Right forelimb (tissue), 1 donor: ENCODE data around the gene TMEM100.
A peak's percentile ranks its signal among the peaks of the same experiment; 100 is the strongest.

ENCODE experiments used
- DNase-seq: peaks from one replicate; pipeline ENCODE4 v3.0.0-alpha.2; 2018

The TMEM100 gene, protein sequence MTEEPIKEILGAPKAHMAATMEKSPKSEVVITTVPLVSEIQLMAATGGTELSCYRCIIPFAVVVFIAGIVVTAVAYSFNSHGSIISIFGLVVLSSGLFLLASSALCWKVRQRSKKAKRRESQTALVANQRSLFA

DNA sequence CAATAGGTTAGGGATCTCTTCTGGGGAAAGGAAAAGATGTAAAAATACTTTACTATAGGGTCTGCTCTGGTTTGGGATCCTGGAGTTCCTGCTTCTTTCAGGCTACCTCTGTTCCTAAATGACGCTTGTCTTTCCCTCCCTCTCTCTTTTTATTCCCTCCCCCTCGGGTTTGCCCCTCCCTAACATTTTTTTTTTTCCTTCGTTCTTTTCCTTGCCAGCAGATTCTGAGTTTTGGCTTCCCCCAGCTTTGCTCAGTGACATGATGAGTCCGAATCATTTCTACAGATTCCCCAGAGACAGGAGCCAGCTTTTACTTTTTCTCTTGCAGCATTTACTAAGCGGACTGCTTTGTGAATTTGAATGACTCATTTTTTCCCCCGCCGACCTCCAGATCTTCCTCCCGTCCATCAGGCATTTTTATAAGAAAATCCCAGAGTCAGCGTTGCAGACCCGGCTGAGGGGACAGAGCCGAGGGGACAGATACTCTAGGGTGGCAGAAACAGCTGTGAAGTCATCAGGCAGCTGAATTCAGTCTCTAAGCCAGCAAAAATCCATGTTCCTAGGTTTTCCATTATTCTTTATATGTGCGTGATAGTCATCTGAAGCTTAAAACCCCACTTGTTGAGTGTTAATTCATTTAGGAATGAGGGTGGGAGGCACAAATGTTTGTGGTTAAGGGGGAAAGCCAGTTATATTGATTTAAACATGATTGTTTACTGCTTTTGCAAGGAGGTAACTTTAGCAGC is at the start of gene TMEM100:
TMEM100 (minus strand) TSS at position 123 of the 746 bp plus-strand sequence. CDS start 1,794 bp downstream, outside the sequence.
- DNase-seq, result peak; percentile 67

DNA sequence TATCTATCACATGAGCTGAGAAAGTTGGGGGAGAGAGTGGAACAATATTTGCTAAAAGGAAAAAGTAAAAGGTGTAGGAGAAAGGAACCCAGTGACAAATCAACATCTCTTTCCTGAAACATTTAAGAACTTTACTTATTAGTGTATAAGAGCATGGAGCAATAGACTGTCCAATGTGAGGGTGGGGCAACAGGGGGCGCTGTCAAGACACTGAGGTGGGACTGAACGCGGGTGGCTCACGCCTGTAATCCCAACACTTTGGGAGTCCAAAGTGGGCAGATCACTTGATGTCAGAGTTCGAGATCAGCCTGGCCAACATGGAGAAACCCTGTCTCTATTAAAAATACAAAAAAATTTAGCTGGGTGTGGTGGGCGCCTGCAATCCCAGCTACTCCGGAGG is 49.4 kb upstream of the TMEM100 start:
- DNase-seq, result no peak

DNA sequence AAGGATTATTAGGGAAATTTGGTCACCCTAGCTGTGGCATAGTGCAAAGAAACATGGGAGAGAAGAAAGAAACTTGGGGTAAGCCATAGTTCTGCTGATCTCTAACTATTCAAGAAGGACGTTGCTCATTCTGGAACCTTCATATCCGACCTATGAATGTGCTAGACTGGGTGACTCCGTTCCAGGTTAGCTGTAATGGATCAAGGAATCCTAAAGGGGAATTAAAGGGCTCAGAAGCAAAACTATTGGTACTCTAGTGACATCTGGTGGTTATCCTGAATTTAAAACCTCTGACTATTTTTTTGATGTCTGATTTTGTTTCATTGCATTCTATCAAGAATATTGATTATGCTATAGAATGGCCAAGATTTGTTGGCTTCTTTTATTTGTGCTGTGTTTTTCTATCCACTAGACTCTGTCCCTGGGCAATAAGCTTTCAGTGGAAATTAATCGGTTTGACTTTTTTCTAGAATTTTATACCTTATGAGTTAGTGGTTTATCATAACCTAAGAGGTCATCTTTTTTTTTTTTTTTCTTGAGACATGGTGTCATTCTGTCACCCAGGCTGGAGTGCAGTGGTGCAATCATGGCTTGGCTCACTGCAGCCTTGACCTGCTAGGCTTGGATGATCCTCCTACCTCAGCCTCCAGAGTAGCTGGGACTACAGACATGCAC is 47.7 kb upstream of the TMEM100 start:
- DNase-seq, result no peak

DNA sequence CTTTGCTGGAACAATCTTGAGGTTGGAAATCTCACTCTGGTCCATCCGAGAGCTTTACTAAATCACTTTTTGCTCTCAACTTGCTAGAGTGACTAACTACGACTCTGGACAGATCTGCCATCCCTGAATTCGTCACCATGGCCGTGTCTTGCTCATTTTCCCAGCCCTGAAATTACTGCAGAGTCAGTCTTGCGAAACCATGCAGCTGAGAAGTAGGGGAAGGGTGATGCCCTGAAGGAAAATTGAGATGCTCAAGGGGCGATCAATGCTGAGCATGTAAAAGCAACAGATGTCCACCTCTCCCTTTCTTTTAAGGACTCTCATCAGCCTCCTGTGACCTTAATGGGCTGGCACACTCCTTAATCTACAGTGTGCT is 46.9 kb upstream of the TMEM100 start:
- DNase-seq, result no peak

DNA sequence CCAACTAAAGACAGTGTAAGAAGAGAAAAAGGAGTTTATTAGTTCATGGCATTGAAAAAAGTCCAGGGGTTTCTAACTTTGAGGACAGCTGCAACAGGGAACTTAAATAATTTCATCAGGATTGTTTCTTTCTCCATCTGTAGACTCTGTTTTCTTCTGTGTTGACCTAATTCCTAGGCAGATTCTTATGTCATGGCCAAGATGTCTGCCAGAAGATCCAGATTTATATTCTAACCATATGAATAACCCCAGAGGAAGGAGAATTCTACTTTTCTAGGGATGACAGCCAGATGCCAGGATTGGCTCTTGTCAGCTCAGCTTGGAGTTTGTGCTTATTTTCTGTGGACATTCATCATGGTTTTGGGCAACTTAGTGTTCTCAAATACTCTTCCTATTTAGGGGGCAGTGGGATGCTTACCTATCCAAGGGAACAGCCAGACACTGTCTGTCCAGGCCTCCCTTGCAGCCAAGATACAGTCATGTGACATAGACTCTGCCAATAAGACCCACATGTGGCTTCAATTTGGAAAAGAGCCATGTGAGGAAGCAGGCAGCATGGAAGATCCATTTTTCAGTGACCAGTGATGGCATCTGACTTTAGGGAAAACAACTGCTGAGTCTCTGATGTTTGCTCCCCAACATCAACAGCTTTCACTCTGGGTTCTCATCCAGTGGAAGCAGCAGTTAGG is 46.4 kb upstream of the TMEM100 start:
- DNase-seq, result no peak

DNA sequence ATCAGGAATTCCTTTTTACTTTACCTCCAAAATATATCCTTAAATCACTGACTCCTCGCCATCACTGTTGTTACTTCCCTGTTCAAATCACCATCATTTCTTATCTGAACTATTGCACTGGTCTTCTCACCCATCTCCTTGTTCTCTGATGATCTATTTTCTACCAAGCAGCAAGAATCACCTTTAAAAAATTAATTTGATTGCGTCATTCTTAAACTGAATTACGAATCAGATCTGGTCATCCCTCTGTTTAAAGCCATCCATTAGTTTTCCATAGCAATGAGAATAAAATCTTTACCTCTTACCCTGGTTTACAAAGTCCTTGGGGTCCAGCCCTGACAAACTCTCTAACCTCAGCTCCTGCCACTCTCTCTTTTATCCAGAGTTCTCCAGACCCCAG is 42.8 kb upstream of the TMEM100 start:
- no peak for DNase-seq

DNA sequence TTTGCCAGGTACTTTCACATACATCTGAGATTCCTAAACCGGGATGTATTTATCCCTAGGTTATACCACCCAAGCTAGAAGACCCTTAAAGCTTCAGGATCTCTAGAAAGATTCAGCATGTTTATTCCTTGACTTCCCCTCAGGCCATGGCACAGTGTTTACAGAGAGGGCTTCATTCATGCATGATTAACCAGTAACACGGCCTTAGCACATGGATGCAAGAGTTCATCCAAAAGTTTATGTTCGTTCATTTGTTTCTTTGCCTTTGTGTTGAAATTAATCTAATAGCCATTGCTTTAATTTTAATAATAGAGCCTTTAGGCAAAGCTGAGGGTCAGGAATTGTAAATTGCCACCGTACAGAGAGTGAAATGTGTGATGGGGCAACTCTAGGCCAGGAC is 41.9 kb upstream of the TMEM100 start:
- no peak for DNase-seq

DNA sequence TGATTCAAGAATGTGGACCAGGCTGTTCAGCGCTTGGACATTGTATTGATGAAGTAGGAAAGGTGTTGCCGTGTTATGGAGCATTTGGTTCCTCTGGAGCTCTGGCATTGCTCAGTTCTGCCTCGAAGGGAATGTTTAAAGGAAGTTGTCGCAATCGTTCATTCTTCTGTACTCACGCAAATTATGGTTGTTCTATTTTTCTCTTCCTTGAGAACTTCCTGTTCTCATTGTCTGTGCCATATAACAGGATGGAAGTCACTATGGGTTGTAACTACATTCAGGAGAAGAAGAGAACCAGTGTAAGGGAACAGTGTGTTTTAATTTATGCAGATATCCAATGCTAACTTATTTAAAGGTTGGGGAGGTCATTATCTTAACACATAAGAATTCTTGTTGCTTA is 41.2 kb upstream of the TMEM100 start:
- no peak for DNase-seq

DNA sequence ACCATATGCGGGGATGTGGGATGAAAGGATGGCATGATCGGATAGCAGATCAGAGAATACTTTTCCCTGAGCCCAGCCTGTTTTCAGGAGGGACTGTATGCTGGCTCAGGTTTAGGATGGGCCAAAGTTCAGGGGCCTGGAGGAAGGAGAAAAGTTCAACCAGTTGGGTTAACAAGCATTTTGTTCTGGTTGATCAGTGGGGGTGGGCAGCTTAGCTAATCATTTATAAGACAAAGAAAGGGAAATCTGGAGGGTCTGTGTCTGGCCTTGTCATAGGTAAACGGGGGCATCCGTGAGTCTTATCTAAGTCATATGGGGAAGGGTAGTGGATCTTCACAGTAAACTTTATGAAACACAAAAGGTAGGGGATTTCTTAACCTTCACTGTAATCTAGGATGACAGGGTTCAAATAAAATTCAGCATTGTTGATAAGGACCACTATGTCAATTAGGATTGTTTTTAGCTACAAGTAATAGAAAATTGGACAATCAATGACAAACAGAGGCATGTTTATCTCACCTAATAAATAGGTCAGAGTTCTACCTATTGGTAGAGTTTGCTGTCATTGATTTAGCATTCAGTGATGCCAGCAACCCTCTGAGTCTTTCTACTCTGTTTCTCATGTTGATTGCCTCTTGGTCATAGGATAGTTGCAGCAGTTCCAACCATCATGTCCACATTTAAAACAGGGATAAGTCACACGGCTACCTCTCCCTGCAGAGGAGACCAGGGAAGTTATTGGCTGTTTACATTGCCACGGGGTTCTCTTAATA is 39.6 kb upstream of the TMEM100 start:
- no peak for DNase-seq

DNA sequence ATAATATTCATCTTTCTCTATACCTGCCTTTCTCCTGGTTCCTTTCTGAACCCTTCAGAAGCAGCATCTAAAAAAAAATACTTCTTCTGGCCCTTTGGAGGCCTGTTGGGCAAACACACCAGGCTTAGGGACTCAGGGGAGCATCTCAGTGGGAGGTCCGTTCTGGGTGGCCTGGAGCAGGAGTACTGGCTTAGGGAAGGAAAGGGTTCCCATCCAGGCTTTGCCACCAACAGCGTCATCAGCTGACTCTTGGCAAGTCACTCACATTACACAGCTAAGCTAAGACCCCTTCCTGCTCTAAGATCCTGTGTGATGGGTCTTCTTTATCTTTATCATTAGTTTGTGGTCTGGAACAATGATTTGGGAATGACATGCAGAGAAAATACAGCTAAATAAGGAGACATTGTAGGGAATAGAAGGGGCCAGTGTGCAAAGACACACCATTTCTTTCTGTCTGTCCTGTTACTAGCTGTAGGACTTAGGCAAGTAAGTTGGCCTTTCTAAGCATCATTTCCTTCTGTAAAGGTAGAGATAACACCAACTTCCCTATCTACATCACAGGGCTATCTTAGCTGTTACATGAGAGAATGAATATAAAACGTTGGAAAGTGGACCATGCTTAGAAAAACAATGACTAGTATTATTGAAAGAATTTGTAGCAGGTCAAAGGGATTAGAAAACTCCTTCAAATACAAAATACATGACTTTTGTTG is 38.1 kb upstream of the TMEM100 start:
- DNase-seq, result no peak

DNA sequence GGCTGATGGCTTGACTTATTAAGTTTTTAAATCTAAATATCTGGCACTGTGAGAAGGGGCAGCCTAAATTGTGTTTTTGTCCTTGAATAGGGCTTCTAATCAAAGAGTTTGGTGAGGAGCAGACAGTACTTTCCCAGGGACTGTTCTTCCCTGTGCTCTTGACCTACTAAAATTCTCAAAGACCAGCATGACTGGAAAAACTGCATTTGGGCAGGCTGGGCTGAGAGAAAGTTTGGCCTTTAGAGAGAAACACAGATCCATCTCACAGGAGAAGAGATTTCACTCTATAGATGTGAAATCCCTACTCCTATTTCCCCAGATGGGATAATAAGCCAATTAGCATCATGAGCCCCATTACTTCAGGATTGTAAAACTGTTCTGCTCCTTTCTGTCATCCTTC is 35.5 kb upstream of the TMEM100 start:
- DNase-seq, result no peak

DNA sequence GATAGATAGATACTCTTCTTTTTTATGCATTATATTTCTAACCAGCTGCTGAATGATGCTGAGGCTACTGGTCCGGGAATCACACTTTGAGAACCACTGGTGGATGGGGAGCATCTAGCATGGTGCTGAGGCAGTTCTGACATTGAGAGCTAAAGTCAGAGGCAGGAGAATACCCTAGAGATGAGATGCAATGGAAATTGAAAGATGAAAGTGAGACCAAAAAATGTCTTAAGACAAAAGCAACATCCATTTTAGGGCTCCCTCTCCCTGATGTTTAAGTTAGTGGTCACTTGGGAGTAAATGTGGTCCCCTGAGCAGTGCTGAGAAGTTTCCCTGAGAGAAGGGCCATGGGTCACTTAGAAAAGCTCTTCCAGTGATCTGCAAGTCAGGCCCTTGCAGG is 35.0 kb upstream of the TMEM100 start:
- DNase-seq, result no peak

DNA sequence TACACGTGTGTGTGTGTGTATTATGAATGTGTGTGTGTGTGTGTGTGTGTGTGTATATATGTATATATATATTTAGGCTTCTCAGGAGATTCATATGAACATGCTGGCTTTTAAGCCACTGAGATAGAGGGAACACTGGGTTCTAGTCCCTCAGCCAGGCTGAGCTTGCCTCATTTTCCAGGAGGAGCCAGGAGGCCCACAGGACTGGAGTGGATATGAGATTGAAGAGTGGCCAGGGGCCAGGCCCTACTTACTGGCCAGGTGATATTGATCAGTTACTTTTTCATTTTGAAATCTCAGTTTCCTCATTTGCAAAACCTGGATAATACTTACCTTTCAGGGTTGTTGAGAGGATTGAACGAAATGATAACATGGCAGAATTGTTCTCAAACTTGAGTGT is 34.0 kb upstream of the TMEM100 start:
- DNase-seq, result no peak

DNA sequence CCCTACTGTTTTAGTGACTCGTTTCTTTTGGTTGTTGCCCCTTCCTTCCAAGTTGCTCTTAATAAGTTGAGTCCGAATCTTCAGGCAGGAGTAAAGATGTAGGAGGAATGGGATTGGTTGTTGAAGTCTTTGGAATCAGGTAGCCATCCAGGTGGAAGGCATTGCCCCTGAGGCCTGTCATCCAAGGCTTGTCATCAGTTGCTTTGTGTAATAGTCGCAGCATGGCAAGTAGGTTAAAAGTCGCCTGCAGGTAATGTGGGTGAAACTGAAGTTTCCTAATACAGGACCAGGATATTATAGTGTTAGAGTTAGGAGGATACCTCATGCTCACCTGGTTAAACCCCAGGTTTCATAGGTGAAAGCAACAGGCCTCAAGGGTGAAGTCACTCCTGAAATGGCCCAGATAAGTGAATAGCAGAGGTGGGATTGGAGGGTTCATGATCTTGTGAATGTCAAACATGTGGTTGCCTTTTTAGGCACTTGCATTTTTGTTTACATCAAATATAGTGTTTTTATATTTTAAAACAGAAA is 29.1 kb upstream of the TMEM100 start:
- no peak for DNase-seq

DNA sequence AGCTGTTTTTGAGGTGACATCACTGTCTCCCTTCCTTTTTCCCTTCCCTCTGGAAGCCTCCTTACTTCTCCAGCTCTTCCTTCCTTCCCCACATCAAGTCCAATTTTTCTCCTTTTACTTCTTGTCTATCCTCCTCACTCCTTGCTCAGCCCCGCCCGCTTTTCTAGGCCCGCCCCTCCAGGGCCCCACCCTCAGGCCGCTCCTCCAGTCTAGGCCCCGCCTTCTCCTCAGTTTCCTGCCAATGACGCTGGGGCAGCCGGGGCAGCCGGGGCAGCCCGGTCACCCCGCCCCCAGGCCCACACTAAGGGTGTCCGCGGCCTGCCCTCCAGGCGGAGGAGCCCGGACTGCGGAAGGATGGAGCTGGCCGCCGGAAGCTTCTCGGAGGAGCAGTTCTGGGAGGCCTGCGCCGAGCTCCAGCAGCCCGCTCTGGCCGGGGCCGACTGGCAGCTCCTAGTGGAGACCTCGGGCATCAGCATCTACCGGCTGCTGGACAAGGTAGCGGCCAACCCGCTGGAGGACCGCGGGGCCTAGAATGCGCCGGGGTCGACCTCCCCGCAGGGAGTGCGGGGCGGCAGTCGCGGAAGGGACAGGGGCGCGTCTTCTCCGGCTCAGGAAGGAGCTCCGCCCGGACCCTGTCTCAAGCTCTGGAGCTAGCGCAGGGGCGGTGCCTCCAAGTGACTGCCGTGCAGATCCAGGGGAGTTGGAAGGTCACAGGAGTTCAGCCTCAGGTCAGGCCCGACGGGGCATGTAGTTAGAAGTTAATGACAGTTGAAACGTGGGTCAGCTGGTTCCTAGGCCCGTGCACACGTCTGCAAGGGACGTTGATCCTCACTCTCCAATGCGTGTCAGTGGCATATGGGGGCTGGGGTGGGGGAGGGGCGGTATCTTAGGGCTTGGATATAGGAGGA is 28.3 kb upstream of the TMEM100 start, which contains the start of gene PCTP:
PCTP (plus strand) TSS at position 302 of the 908 bp plus-strand sequence; CDS start at position 355, 53 bp downstream.
- DNase-seq, result peak; percentile 94

DNA sequence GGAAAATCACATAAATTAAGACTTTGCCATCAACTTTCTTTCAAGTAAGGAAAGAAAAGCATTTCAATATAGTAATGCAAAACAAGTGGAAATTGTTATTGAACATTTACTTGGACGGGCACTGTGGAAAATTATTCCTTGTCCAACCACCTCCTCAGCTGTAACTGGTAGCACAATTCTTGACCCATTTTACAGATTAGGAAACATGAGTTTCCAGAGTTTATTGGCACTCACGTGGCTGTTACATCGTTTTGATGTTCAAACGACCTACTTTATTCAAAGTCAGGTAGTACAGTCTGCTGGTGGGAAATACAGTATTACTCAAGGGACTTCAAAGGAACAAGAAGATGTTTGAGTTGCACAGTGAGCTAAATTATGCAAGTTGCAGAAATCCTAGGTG is 27.3 kb upstream of the TMEM100 start:
- no peak for DNase-seq

DNA sequence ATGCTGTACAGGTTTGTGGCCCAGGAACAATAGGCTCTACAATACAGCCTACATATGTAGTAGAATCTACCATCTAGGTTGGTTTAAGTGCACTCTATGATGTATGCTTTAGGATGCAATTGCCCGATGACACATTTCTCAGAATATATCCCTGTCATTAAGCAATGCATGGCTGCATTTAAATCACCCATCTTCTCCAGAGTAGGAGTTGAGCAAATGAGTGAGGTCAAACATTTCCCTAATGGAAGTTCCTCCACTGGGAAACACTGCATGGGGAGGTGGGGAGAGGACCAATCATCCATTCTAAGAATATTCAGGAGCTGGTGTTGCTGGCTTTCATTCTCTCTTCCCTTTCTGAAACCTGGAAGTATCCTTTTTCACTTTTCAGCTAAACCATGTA is 26.2 kb upstream of the TMEM100 start:
- no peak for DNase-seq

DNA sequence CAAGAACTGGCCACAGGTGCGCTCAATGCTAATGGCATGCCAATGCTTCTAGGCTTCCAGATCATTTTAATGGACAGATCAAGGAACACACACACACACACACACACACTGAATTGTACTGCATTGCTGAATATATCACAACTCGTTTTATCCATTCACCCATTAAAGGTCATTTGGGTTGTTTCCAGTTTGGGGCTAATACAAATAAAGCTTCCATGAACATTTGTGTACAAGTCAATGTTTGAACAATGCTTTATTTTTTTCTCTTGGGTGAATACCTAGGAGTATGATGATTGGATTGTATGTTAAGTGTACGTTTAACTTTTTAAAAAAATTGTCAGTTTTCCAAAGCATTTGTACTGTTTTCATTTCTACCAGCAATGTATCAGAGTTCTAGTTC is 24.5 kb upstream of the TMEM100 start:
- no peak for DNase-seq

DNA sequence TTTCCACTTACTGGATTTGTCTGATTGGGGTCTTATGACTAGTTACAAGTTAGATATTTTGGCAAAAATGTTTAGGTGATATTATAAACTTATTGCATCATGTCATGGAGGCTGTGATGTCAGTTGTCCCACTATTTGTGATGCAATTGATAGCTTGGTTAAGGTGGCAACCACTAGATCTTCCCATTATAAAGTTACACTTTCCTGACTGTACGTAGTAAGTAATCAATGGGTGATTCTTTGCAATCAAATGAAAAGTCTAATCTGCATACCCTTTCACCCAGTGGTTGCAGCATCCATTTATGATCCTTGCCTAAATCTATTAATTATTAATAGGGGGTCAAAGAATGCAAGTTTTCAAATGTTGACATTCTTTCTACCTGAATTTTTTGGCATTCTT is 23.8 kb upstream of the TMEM100 start:
- DNase-seq, result no peak

DNA sequence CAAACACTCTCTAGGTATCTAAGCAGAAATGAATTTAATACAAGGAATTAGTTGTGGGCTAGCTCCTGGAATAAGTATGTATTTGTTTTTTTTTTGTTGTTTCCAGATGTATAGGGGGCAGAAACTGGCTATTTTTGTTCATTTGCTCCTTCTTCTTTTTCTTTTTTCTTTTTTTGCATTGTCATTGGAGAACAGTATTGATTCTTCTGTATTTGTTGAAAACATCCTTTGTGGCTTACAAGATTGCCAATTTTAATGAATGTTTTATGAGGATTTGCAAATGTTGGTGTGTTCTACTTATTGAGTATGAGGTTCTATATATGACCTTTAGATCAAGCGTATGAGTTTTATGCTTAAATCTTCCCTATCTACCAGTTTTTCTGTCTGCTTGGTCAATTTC is 22.6 kb upstream of the TMEM100 start:
- DNase-seq, result no peak
